ENCODE data around the gene SPTAN1. TPM values are rescaled to one million over a fixed set of nuclear protein-coding genes. Genes with fewer than 3 reads are reported as not detected.

SPTAN1 gene
- total RNA-seq, 1 experiment from 2014 or later = 408 TPM

GRCh38 chr9:128628471-128629048, 76.2 kb downstream of the SPTAN1 start:
- ChIA-PET POLR2A (no interaction called here), CTCF (no interaction called here)
- Mint-ChIP-seq H3K27ac (ENCODE audit: unreplicated experiment) (peak overlapping the region; percentile 63), H3K36me3 (ENCODE audit: insufficient read depth, unreplicated experiment) (peaks cover 100% of the 10 kb centered on the region), H3K4me3 (ENCODE audit: unreplicated experiment) (no peak overlapping the region), H3K9me3 (ENCODE audit: unreplicated experiment) (no peaks in the 10 kb centered on the region), H3K27me3 (ENCODE audit: insufficient read depth, unreplicated experiment) (no peaks in the 10 kb centered on the region), H3K4me1 (ENCODE audit: low read depth, unreplicated experiment) (peaks cover 13% of the 10 kb centered on the region)
- peak; percentile 55 to 66 for DNase-seq
- no TSS peak for BruUV-seq (replicated peaks)
- Histone ChIP-seq H3K4me3 (ENCODE audit: low read depth, low read length) (no peak overlapping the region), H3K9me3 (no peaks in the 10 kb centered on the region), H3K4me1 (no peaks in the 10 kb centered on the region), H3K27me3 (replicated peaks; ENCODE audit: control insufficient read depth, insufficient read depth, low read length) (no peaks in the 10 kb centered on the region), H3K36me3 (ENCODE audit: control insufficient read depth, insufficient read depth, low read length) (peaks cover 11% of the 10 kb centered on the region)
- intact Hi-C loops (cut with micrococcal nuclease; ENCODE audit: unreplicated experiment) = no loop called here
- TF ChIP-seq CTCF (IDR thresholded peaks at IDR 0.05; ENCODE audit: insufficient read depth in 1 of 2, low read depth in 1 of 2, low read length in 1 of 2, severe bottlenecking in 1 of 2, unreplicated experiment in 1 of 2) = no peak

DNA sequence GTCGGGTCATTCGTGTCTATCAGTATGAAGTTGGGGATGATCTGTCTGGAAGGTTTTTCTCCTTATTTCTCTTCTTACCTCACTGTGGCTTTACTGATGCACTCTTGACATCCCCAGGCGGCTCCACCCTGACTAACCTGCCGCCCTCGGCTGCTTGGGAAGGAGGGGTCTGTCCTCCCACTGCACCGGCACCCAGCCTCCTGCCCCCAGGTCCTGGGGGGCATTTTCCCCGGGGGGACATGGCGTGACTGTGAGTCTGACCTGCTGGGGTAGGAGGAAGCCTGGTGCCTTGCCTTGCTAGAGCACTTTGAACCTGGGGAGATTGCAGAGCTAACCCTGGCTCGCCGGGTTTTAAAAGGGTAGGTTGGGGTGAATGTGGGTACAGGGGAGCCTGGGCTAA, 76.7 kb downstream of the SPTAN1 start:
- POLR2A ChIA-PET = no interaction called here
- no peak for DNase-seq
- H3K9me3 Mint-ChIP-seq (ENCODE audit: unreplicated experiment) = no peaks in the 10 kb centered on the region
- no peaks in the 10 kb centered on the region for H3K27me3 ChIP-seq (replicated peaks; ENCODE audit: control insufficient read depth, insufficient read depth, low read length)
- intact Hi-C loops (cut with micrococcal nuclease; ENCODE audit: unreplicated experiment) = no loop called here
- H3K36me3 ChIP-seq (ENCODE audit: control insufficient read depth, insufficient read depth, low read length) = peaks cover 10% of the 10 kb centered on the region
- H3K4me1 Mint-ChIP-seq (ENCODE audit: low read depth, unreplicated experiment) = peaks cover 14% of the 10 kb centered on the region
- no peak overlapping the region for H3K4me3 ChIP-seq (ENCODE audit: low read depth, low read length)
- H3K9me3 ChIP-seq = no peaks in the 10 kb centered on the region
- peak overlapping the region; percentile 63 for H3K27ac Mint-ChIP-seq (ENCODE audit: unreplicated experiment)
- CTCF ChIA-PET = no interaction called here
- TF ChIP-seq CTCF (IDR thresholded peaks at IDR 0.05; ENCODE audit: insufficient read depth in 1 of 2, low read depth in 1 of 2, low read length in 1 of 2, severe bottlenecking in 1 of 2, unreplicated experiment in 1 of 2) = no peak
- no TSS peak for BruUV-seq (replicated peaks)
- peaks cover 100% of the 10 kb centered on the region for H3K36me3 Mint-ChIP-seq (ENCODE audit: insufficient read depth, unreplicated experiment)
- no peaks in the 10 kb centered on the region; the same call in 1 of the 2 replicates for H3K4me1 ChIP-seq
- no peak overlapping the region for H3K4me3 Mint-ChIP-seq (ENCODE audit: unreplicated experiment)
- H3K27me3 Mint-ChIP-seq (ENCODE audit: insufficient read depth, unreplicated experiment) = no peaks in the 10 kb centered on the region

- intact Hi-C loops (cut with micrococcal nuclease; ENCODE audit: unreplicated experiment) = no loop called here
- H3K4me1 Mint-ChIP-seq (ENCODE audit: low read depth, unreplicated experiment) = peaks cover 18% of the 10 kb centered on the region
- Histone ChIP-seq H3K9me3 (no peaks in the 10 kb centered on the region), H3K27me3 (replicated peaks; ENCODE audit: control insufficient read depth, insufficient read depth, low read length) (no peaks in the 10 kb centered on the region), H3K36me3 (ENCODE audit: control insufficient read depth, insufficient read depth, low read length) (peaks cover 9% of the 10 kb centered on the region), H3K4me1 (peaks cover 8% of the 10 kb centered on the region), H3K4me3 (ENCODE audit: low read depth, low read length) (no peak overlapping the region)
- no peaks in the 10 kb centered on the region for H3K9me3 Mint-ChIP-seq (ENCODE audit: unreplicated experiment)
- DNase-seq = no peak
- POLR2A ChIA-PET = no interaction called here
- no TSS peak for BruUV-seq (replicated peaks)
- H3K36me3 Mint-ChIP-seq (ENCODE audit: insufficient read depth, unreplicated experiment) = peaks cover 100% of the 10 kb centered on the region
- peak overlapping the region; percentile 29 for H3K4me3 Mint-ChIP-seq (ENCODE audit: unreplicated experiment)
- no peak for TF ChIP-seq CTCF (IDR thresholded peaks at IDR 0.05; ENCODE audit: insufficient read depth in 1 of 2, low read depth in 1 of 2, low read length in 1 of 2, severe bottlenecking in 1 of 2, unreplicated experiment in 1 of 2)
- H3K27ac Mint-ChIP-seq (ENCODE audit: unreplicated experiment) = peak overlapping the region; percentile 63
- no peaks in the 10 kb centered on the region for H3K27me3 Mint-ChIP-seq (ENCODE audit: insufficient read depth, unreplicated experiment)
- CTCF ChIA-PET = no interaction called here
These were observed 77.6 kb downstream of the SPTAN1 start for GRCh38 chr9:128629852-128630545.
